Ishikawa (cell line): ENCODE measurements around the gene FAM50A.

Experiments used
- CEBPB ChIP-seq: IDR thresholded peaks from 2 replicates; pipeline ENCODE4 v1.6.1; 2012
- CREB1 ChIP-seq: IDR thresholded peaks from 2 replicates; pipeline ENCODE4 v1.6.1; 2012; ENCODE audit warnings: low read depth
- EP300 ChIP-seq: IDR thresholded peaks from 2 replicates; pipeline ENCODE4 v1.6.1; 2012; ENCODE audit warnings: borderline replicate concordance
- FOXM1 ChIP-seq: IDR thresholded peaks from 2 replicates; pipeline ENCODE4 v1.6.1; 2012; ENCODE audit warnings: low read depth, borderline replicate concordance
- NFIC ChIP-seq: IDR thresholded peaks from 2 replicates; pipeline ENCODE4 v1.6.1; 2012
- RAD21 ChIP-seq: IDR thresholded peaks from 2 replicates; pipeline ENCODE4 v1.6.1; 2012; ENCODE audit warnings: low read depth
- REST ChIP-seq: IDR thresholded peaks from 2 replicates; pipeline ENCODE4 v1.6.1; 2012; ENCODE audit warnings: low read depth, mild to moderate bottlenecking
- TAF1 ChIP-seq: IDR thresholded peaks from 2 replicates; pipeline ENCODE4 v1.6.1; 2012; ENCODE audit warnings: low read depth, mild to moderate bottlenecking
- TCF12 ChIP-seq: IDR thresholded peaks from 2 replicates; pipeline ENCODE4 v1.6.1; 2012; ENCODE audit warnings: low read depth
- TEAD4 ChIP-seq: IDR thresholded peaks from 2 replicates; pipeline ENCODE4 v1.6.1; 2012
- YY1 ChIP-seq: IDR thresholded peaks from 2 replicates; pipeline ENCODE4 v1.6.1; 2012; ENCODE audit warnings: low read depth
- ZBTB7A ChIP-seq: IDR thresholded peaks from 2 replicates; pipeline ENCODE4 v1.6.1; 2012; ENCODE audit warnings: low read depth
- TF ChIP-seq, protein P1 (sequence below): IDR thresholded peaks from 2 replicates; pipeline ENCODE4 v1.6.1; 2012
- TF ChIP-seq, protein P2 (sequence below): IDR thresholded peaks from 2 replicates; pipeline ENCODE4 v1.6.1; 2012

DNA sequence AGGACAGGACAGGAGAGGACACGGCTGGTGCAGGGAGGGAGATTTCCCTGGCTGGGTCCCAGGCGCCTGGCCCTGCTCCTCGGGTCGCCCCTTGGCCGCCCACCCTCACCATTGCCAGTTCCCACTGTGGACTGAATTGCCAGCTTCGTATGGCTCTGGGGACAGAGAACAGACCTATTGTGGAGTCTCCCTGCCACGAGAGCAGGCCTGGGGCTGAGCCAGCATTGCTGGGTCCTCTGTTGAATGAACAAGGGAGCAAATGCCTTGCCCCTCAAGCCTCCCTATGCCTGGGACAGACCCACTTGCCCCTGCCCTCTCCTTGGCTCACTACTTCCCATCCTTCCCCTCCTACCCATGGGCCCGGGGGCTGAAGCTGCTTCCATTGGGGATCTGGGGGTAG is 18.5 kb downstream of the FAM50A start:
- TF ChIP-seq YY1: no peak
- TF ChIP-seq, protein P1, sequence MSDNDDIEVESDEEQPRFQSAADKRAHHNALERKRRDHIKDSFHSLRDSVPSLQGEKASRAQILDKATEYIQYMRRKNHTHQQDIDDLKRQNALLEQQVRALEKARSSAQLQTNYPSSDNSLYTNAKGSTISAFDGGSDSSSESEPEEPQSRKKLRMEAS: no peak
- no peak for TF ChIP-seq FOXM1
- TF ChIP-seq, protein P2, sequence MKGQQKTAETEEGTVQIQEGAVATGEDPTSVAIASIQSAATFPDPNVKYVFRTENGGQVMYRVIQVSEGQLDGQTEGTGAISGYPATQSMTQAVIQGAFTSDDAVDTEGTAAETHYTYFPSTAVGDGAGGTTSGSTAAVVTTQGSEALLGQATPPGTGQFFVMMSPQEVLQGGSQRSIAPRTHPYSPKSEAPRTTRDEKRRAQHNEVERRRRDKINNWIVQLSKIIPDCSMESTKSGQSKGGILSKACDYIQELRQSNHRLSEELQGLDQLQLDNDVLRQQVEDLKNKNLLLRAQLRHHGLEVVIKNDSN: no peak
- TF ChIP-seq ZBTB7A: no peak
- TF ChIP-seq REST: no peak
- no peak for TF ChIP-seq RAD21
- no peak for TF ChIP-seq EP300
- TF ChIP-seq CEBPB: no peak
- no peak for TF ChIP-seq CREB1
- TF ChIP-seq TCF12: no peak
- TF ChIP-seq TEAD4: no peak
- TF ChIP-seq NFIC: no peak
- TF ChIP-seq TAF1: no peak
